Mucosa of rectum (tissue), 2 donors: ENCODE measurements around the gene MACROH2A1.

Experiments used
- H3K27ac ChIP-seq, 2 donors: one replicate each; pipeline ENCODE4 v1.7.0; 2013; ENCODE audit warnings: inconsistent platforms in 2 of 2, low read depth in 2 of 2, low read length in 2 of 2
- H3K27me3 ChIP-seq, 2 donors: one replicate each; pipeline ENCODE4 v1.7.0; 2013; ENCODE audit warnings: low read length in 2 of 2; ENCODE audit not compliant: control insufficient read depth in 2 of 2, insufficient read depth in 2 of 2
- H3K36me3 ChIP-seq, 2 donors: one replicate each; pipeline ENCODE4 v1.7.0; 2013; ENCODE audit warnings: low read length in 2 of 2; ENCODE audit not compliant: control insufficient read depth in 2 of 2, insufficient read depth in 2 of 2
- H3K4me1 ChIP-seq, 2 donors: one replicate each; pipeline ENCODE4 v1.7.0; 2013; ENCODE audit warnings: low read length in 2 of 2, mild to moderate bottlenecking in 1 of 2; ENCODE audit not compliant: control insufficient read depth in 2 of 2, insufficient read depth in 2 of 2
- H3K4me3 ChIP-seq, 2 donors: one replicate each; pipeline ENCODE4 v1.7.0; 2013; ENCODE audit warnings: low read length in 2 of 2
- H3K9ac ChIP-seq, 2 donors: one replicate each; pipeline ENCODE4 v1.7.0; 2013; ENCODE audit warnings: low read length in 2 of 2, low read depth in 1 of 2, mild to moderate bottlenecking in 1 of 2
- H3K9me3 ChIP-seq, 2 donors: one replicate each; pipeline ENCODE4 v1.7.0; 2013; ENCODE audit warnings: low read length in 2 of 2; ENCODE audit not compliant: control insufficient read depth in 2 of 2
- donor health status: healthy.
- donor health status: Normal muscosa, but diverticular disease.

MACROH2A1 gene

DNA sequence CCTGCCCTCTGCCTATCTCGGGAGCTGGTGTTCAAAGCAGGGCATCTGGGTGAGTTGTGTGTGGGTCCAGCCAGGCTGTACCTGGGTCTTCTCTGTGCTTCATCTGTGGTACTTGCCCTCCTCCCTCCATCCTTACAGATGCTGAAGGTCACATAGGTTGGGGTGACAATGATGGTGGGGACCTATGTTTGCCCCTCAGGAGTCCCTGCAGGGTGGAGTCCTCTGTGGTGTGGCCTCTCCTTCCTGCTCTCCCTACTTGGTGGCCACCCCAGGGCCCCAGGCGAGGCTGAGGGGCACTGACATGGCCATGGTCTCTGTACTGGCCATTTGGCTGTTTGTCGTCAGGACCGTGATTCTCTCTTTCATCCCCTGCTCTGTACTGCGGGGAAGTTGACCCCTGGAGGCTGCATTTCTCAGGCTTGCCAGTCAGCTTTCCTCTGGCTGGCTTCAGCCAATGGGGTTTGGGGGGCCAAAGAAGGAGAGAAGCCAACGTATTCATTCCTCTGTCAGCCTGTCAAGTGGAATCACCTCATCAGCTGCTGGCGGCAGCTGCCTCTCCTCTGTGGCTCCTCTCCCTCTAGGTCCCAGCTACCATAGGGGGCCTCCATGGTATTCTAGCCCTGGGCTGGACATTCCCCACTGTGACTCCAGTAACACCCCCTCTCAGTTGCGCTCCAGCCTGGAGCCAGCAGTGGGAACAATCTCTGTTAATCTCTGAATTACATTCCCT lies 43.6 kb upstream of the MACROH2A1 start:
- Histone ChIP-seq H3K4me3 (no peak overlapping the region), H3K27ac (no peak overlapping the region), H3K9me3 (no peaks in the 10 kb centered on the region), H3K36me3 (no peaks in the 10 kb centered on the region), H3K27me3 (peaks cover 0 to under 1% of the 10 kb centered on the region in 2 donors), H3K9ac (no peak overlapping the region), H3K4me1 (peaks cover 0 to 8% of the 10 kb centered on the region in 2 donors)

- Histone ChIP-seq H3K27ac (no peak overlapping the region), H3K4me3 (no peak overlapping the region), H3K36me3 (no peaks in the 10 kb centered on the region), H3K9ac (no peak overlapping the region), H3K9me3 (no peaks in the 10 kb centered on the region), H3K4me1 (peaks cover 0 to 8% of the 10 kb centered on the region in 2 donors), H3K27me3 (no peaks in the 10 kb centered on the region)
These were observed 42.9 kb upstream of the MACROH2A1 start for GRCh38 chr5:135441919-135442318.

DNA sequence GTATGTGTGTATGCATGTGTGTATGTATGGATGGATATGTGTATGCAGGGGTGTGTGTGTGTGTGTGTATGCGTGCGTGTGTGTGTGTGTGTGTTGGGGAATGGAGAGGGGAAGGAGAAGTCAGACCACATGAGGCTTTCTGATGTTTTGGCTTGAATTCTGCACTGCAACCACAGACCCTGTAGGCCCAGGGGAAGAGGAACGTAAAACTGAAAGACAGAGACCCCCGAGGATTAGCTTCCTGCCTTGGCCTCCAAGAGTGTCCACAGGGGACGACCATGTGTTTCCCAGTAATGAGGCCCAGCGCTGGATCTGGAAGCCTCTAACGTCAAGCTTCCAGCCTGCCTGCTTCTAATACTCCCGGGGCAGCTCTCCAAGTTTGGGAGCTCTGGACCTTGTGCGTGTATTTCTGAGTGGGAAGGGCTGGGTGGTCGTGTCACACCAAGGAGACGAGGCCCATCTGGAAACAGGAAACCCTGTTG lies 42.4 kb upstream of the MACROH2A1 start:
- Histone ChIP-seq H3K27ac (no peak overlapping the region), H3K4me3 (no peak overlapping the region), H3K9ac (no peak overlapping the region), H3K36me3 (no peaks in the 10 kb centered on the region), H3K4me1 (peaks cover 0 to 8% of the 10 kb centered on the region in 2 donors), H3K27me3 (no peaks in the 10 kb centered on the region), H3K9me3 (no peaks in the 10 kb centered on the region)

DNA sequence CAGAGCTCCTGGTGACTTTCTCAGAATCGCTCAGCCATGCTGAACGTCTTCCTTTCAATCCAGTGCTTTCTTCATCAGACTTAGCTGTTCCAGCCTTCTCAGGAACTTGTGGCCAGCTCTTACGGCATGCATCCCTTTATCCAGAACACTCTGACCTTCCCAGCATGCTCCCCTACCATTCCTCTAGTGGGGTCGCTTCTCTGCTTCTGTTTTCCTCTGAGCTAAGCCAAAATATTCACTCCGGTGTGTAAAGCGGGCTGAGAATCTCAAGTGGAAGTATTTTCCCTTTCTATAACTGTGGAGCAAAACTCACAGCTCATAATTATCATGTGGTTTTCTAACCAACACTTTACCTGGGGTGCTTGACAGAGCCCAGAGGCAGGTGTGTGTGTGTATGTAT lies 41.9 kb upstream of the MACROH2A1 start:
- H3K9ac ChIP-seq: no peak overlapping the region
- H3K36me3 ChIP-seq: no peaks in the 10 kb centered on the region
- H3K27ac ChIP-seq: no peak overlapping the region
- H3K27me3 ChIP-seq: no peaks in the 10 kb centered on the region
- no peaks in the 10 kb centered on the region for H3K9me3 ChIP-seq
- no peak overlapping the region for H3K4me3 ChIP-seq
- H3K4me1 ChIP-seq: peaks cover 0 to 8% of the 10 kb centered on the region in 2 donors

GRCh38 chr5:135439231-135440205 lies 40.5 kb upstream of the MACROH2A1 start:
- no peaks in the 10 kb centered on the region for H3K9me3 ChIP-seq
- H3K27me3 ChIP-seq: no peaks in the 10 kb centered on the region
- no peak overlapping the region for H3K9ac ChIP-seq
- peaks cover 0 to 8% of the 10 kb centered on the region in 2 donors for H3K4me1 ChIP-seq
- H3K27ac ChIP-seq: no peak overlapping the region
- H3K36me3 ChIP-seq: no peaks in the 10 kb centered on the region
- no peak overlapping the region for H3K4me3 ChIP-seq

DNA sequence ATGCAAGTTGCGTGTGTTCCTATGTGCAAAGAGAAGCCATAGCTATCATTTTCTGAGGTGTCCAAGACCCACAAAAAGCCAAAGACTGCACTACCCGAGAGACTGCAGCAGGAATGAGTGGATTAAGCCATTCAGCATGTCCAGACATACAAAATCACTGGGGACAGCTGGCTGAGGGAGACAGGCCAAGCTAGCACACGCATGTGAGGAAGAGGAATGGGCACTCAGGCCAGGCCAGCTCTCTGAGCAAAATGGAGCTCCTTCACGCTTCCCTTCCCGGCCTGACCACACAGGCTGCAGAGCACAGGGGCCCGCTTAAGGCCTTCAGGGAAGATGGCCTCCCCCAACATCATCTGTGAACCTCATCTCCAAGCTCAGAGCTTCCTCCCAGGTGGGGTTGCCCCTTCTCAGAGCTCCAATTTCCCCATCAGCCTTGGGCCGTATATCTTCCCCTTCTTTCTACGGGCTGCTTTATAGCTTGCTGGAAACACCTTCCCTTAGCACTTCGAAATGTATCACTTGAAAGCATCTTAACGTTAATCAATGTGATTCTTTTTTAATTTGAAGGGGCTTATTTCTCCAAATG lies 39.7 kb upstream of the MACROH2A1 start:
- no peaks in the 10 kb centered on the region for H3K9me3 ChIP-seq
- no peaks in the 10 kb centered on the region for H3K27me3 ChIP-seq
- H3K4me3 ChIP-seq: no peak overlapping the region
- H3K27ac ChIP-seq: peak overlapping the region; percentile 7 to 48
- H3K36me3 ChIP-seq: no peaks in the 10 kb centered on the region
- H3K4me1 ChIP-seq: peaks cover 0 to 10% of the 10 kb centered on the region in 2 donors
- H3K9ac ChIP-seq: no peak overlapping the region

GRCh38 chr5:135437796-135438560 lies 38.9 kb upstream of the MACROH2A1 start:
- Histone ChIP-seq H3K27ac (peak overlapping the region; percentile 7 to 48), H3K36me3 (no peaks in the 10 kb centered on the region), H3K4me3 (no peak overlapping the region), H3K9ac (no peak overlapping the region), H3K4me1 (peaks cover 0 to 10% of the 10 kb centered on the region in 2 donors), H3K27me3 (no peaks in the 10 kb centered on the region), H3K9me3 (no peaks in the 10 kb centered on the region)

- H3K9me3 ChIP-seq: no peaks in the 10 kb centered on the region
- no peaks in the 10 kb centered on the region for H3K27me3 ChIP-seq
- no peak overlapping the region for H3K9ac ChIP-seq
- peaks cover 0 to 10% of the 10 kb centered on the region in 2 donors for H3K4me1 ChIP-seq
- H3K36me3 ChIP-seq: no peaks in the 10 kb centered on the region
- no peak overlapping the region for H3K4me3 ChIP-seq
- peak overlapping the region; percentile 6 to 48 for H3K27ac ChIP-seq
These were observed 38.4 kb upstream of the MACROH2A1 start for GRCh38 chr5:135437422-135437795.

DNA sequence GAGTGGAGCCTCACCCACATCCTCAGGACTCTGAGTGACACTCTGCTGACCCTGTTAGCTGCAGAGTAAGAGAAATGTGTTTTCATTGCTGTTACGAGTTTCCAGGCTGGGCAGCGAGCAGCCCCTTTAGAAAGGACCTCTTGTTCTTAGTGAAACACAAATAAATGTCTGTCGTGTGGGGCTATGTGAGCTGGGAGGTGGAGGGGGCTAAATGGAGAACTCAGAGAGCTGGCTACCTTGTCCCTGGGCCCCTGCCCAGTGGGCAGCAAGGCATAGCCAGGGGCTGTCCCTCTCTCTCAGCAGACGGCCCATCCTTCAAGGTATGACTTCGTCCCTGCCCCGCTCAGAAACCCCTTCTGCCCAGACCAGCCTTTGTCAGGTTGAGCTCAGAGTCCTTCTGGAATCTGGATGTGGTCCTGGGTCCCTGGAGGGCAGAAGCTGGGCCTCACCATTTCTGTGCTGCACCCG lies 38.0 kb upstream of the MACROH2A1 start:
- no peaks in the 10 kb centered on the region for H3K36me3 ChIP-seq
- no peak overlapping the region for H3K4me3 ChIP-seq
- H3K9ac ChIP-seq: no peak overlapping the region
- H3K27me3 ChIP-seq: no peaks in the 10 kb centered on the region
- H3K27ac ChIP-seq: no peak overlapping the region
- peaks cover 0 to 10% of the 10 kb centered on the region in 2 donors for H3K4me1 ChIP-seq
- H3K9me3 ChIP-seq: no peaks in the 10 kb centered on the region
